SK-N-SH (cell line): Measurements from ENCODE around the gene CCNT1.

Experiments
- EP300 ChIP-seq, 2 experiments: IDR thresholded peaks; 2 replicates each; pipeline versions ENCODE4 v1.4.0 to v1.6.1; 2012; ENCODE audit warnings: borderline replicate concordance in 1 of 2, low read depth in 1 of 2, low read length in 1 of 2
- TEAD4 ChIP-seq: IDR thresholded peaks from 2 replicates; pipeline ENCODE4 v1.4.0; 2012; ENCODE audit warnings: mild to moderate bottlenecking, borderline replicate concordance; ENCODE audit not compliant: insufficient read depth
- YY1 ChIP-seq: IDR thresholded peaks from 2 replicates; pipeline ENCODE4 v1.4.0; 2012; ENCODE audit warnings: low read depth, mild to moderate bottlenecking

DNA sequence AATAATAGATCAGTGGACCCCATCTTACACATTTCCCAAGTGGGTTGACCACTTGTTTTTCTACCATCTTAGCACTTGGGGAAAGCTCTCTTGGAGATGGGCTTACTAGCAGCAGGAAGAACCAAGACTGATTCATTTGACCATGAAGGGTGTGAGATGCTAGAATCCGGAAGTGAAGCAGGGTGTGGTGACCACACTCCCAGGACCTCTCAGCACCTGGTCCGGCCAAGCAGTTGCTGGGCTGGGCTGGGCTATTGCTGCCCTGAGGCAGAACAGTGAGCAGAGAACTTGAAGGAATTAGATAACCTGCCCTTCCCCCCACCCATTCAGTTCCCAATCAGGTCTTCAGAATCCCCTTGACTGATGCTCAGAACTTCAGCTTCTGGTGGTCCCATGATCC is 48.0 kb upstream of the CCNT1 start:
- TF ChIP-seq EP300 (IDR thresholded peaks at IDR 0.05; ENCODE audit: borderline replicate concordance in 1 of 2, low read depth in 1 of 2, low read length in 1 of 2) (no peak), TEAD4 (no peak), YY1 (no peak)
